ENCODE measurements around the gene SMAD7.
A peak's percentile ranks its signal among the peaks of the same experiment; 100 is the strongest.

SMAD7 gene

DNA sequence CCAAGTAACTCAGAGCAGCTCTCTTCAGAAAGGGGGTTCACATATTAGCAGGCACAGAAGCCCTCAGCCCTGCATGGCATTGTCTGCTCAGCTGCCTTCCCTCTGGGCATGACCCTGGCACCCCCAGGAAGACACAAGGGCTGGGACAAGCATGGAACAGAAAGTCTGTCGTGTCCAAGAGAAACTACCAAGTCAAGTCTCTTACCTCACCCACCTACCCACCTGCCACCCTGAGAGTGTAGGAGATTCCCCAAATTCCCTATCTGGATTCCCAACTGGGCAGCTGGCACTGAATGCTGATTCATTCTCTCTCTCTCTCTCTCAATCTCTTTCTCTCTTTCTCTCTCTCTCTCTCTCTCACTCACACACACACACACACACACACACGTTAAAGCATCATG is 21.6 kb downstream of the SMAD7 start:
- no peak for DNase-seq

DNA sequence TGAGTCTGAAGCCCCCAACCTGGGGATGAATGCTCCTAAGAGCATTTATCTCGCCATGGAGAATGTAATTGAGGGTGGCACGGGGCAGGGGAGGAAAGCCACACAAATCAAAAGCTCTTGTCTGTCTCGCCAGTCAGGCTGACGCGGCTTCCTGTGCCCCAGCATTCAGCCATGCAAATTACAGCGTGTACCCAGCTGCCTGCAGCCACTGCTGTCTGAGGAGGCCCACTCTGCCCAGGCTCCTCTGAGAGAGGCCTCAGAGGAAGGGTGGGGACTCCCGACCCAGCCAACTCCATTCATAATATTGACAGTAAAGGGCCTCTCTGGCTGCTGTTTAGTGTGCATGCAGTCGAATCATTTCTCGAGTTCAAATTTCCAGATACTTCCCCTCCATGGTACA is 22.0 kb downstream of the SMAD7 start:
- peak; percentile 43 for DNase-seq

DNA sequence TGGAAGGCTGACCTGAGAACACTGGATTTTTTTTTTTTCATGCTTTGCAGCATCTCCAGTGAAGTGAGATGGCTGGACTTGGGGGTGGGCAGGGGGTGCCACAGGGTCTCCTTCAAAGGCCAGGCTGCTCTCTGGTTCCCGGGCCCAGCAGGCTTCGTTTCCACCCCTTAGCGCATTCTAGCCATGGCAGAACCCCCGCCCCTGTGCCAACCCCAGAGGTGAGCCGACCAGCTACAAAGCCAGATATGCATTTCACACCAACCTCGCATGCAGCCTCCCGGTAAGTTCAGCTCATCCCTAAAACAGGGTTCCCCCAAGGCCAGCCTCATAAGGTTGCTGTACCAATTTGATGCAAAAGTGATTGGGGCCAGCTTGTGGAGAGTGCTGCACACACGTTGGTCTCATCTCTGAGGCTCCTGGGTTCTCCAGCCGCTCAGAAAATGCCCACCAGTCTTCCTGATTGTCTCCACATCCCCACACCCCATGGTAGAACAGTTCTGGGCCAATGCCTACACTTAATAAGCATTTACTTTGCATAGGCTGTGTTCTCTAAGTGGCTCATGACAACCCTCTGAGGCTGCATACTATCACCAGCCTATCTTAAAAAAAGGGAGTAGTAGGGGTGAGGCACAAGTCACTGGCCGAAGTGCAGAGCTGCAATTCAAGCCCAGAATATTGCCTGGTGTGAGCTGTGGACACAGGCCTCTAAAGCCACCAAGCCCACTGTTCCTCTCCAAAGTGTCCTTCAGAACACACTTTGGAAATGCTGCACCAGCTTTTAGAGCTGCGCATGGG is 23.3 kb downstream of the SMAD7 start:
- no peak for DNase-seq

DNA sequence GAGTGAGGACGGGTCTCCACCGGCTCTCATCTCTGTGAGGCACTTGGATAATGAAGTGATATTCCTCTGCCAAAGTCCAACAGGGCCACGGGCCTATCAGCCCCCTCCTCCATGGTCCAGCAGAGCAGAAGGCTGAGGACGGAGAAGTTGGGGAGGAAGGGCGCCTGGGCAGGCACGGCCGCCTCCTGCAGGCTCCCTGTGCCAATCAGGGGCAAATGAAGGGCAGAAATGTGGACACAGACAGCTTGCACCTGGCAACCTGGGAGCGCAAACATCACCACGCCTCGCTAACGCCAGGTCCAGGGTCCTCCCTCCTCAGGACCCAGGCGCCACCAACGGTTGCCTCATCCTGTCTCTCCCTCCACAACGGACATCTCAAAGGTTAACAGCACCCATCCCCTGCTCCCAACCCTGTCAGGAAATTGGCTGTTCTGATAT is 24.3 kb downstream of the SMAD7 start:
- no peak for DNase-seq

DNA sequence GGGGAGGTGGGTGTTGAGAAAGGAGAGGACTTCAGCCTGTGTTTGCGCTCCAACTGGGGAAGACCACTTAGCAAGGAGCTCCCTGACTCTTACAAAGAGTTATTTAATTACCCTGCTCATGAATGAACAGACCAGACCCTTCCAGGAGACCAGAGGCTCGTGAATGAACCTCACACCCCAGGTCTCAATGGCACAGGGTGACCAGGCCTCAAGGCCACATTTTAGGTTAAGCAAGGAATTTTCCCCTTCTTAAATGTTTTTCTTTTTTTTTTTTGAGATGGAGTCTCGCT is 25.3 kb downstream of the SMAD7 start:
- DNase-seq = no peak

DNA sequence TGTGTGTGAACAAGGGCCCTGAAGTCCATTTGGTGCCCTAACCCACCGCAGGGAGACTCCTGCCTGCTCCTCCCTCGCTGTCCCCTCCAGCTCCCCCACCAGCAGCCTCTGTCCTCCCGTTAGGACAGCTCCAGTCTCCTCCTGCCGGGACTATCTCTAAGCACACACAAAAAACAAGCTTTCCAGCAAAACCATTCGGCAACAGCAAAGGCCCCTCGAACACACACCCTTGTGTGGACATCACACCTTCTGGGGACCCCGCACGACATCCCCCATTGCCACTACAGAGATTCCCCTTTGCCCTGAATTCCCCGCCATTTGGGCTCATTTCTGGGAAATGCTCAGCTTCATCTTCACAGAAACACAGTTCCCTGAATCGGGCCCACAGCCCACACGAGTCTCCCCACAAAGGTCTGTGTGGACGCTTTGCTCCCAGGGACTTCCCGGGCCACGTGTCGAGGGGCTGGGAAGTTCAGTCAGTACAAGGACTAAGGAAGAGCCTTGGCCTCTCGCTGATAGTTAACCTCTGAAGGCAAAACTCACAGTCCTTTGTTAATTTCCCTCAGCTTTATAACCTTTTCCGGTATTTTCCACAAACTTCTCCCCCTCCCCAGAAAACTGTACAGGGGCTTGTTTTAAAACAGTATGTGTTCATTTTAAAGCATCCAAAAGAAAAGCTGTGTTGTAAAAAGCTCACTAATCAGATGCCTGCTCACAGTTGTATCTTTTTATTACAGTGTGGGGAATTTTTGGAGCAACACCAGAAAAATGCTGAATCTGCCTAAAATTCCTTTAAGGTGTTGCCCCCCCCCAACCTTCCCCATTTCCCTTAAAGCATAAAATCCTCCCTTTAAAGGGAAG is 25.9 kb downstream of the SMAD7 start:
- DNase-seq = no peak

DNA sequence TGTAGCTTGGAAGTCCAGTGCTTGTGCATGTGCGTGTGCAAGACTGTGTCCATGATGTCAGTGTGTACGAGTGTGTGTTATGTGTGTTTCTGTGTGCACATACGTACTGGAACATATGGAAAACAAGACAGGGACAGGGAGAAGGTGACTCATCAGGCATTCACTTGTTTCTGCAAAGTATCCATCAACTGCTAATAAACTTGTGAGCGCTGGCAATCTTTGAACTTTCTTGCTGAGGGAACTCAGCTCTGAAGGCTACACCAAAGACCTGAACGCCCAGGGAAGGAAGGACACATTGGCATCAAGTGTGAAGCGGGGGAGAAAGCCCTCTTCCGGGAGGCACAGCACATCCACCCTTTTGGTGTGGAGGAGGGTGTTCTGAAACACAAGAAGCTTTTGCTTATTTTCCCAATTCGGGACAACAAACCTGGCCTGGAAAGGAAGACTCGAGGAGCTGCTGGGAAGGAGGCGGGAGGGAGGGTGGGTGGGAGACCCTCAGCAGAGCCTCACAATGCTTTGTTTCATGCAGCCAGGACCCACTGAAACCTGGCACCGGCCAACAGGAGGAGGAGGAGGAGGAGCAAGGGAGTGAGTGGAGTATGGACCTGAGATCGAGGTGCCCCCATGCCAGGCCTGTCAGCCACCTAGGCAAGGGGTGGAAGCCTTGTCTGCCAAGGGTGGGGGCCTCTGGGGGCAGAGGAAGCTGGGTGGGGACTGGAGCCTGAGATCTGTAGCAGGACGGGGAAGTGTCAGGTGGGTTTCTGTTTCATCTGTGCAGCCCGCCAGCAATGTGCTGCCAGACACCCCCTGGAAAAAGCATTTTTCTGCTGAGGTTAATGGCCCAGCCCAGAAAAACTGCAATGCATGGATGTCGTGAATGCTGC is 26.8 kb downstream of the SMAD7 start:
- DNase-seq = no peak

DNA sequence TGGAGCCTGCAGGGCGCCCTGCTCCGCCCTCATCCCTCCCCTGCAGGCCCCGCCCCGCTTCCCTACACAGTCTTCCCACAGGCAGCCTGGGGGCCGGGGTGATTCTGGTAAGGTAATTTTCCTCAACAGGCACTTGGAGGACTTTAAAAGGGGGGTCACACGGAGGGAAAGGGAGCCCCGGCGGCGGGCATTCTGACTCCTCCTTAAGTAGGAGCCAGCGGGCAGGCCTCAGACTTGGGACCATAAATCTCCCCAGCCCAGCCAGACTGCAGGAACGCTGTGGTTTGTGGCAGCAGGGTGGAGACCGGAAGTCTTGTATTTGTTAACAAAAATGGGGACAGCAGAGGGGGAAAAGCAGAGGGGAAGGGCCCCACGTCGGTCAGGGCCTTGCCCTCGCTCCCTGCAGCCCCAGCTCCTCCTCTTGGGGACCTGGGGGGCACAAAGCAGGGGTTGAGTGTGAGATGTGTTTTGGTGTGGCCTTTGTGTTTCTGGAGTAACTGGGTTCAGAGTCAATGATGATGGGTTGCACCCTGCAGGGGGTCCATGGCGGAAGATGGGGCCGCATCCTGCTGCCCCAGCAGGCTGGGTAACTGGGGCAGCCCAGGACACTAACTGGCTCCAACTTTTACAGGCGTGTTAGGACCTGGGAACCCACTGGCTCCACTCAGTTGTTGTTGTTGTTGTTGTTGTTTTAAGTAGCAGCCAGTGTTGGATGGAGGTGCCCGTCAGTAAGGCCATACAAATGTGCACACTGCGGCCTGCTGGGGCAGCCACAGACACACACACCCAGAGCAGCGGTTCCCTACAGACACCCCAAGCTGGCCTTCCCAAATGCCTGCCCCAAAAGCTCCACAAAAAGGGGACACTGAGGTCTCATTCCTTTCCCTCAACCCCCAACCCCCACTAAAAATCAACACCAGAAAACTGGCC is 27.7 kb downstream of the SMAD7 start:
- peak; percentile 32 for DNase-seq

DNA sequence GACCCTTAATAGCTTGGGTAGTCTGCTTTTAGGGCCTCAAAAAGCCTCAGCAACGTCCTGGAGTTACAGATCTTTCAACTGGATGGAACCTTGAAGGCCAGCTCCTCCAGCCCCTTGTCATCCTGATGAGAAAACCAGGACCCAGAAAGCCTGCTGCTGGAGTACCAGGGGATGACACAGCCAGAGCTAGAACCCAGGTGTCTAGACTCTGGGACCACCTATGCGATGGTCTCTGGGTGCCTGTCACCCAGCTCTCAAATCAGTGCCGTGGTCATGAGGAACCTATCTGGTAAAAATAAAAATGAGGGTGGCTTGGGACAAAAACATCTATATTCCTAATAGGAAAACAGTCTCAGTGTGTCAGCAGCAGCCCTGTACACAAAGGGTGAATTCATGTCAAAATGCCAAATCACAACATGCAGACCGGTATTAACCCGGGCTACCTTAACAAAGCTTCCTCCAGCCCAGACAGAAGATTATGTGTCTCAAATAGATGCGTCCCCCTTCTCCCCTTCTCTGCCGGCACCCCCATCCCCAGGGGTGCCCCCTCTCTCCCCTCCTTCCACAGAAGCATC is 28.5 kb downstream of the SMAD7 start:
- DNase-seq = no peak

DNA sequence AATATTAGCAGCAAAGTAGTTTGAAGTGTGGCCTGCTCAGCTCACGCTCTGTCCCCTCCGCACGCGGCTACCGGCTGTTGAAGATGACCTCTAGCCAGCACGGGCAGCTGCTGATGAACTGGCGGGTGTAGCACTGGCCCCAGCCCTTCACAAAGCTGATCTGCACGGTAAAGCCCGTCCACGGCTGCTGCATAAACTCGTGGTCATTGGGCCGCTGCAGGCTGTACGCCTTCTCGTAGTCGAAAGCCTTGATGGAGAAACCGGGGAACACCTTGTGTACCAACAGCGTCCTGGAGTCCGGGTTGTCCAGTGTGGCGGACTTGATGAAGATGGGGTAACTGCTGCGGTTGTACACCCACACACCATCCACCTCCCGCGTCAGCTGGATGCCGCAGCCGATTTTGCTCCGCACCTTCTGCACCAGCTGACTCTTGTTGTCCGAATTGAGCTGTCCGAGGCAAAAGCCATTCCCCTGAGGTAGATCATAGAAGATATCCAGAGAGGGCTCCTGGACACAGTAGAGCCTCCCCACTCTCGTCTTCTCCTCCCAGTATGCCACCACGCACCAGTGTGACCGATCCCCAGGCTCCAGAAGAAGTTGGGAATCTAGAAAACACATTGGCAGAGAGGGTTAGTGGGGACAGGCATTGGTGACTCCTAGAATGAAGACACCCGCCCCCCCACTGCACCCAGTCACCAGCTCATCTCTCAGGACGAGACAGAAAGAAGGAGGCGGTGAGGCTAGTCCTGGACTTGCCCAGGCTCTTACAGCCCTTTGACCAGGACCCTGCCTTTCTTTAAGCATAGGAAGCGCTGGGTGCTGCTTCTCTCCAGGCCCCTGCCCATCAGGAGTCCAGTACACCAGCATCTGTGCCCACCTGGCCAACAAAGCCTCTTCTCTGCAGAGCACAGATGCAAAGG is 29.2 kb downstream of the SMAD7 start:
- no peak for DNase-seq

DNA sequence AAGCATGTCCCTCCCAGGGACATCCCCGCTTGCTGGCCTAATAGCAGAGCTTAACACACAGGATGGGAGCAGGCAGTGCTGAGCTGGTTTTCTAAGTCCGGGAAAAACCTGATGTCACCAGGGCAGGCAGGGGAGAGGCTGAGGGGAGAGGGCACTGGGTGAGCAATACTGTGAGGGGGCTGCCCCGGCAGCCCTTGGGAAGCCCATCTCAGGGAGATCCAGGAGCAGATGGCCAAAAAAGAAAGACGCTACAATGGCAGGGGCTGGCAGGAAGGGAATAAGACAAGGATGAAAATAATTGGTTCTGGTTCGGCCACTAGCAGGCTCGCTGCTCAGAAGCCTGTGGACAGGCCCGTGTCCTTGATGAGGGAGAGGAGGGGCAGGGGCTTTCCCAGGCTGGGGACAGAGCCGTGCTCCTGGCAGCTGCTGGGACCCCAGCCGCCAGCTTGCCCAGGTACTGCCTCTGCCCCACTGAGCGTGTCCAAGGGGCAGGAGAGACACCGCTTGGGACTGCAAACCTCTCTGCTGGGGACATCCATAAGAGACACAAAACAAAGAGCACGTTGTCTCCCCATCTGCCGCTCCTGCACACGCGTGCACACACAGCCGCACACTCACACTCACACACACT is 30.2 kb downstream of the SMAD7 start:
- no peak for DNase-seq

DNA sequence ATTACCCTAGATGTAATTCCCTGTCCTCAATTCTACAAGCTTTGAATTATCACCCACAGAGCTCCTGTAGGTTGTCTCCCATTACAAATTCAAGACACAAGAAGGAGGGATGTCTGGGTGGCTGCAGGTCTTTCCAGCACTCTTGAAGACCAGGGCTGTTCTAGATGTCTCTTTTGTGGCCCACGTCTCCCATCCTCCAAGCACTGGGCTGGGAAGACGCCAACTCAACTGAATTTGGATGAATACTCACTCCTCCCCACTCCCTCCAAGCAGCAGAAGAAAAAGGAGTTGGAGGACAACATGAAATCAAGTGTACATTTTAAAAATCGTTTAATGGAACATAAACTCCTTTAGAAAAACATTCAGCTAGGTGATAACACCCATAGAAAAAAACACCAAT is 31.2 kb downstream of the SMAD7 start:
- no peak for DNase-seq

DNA sequence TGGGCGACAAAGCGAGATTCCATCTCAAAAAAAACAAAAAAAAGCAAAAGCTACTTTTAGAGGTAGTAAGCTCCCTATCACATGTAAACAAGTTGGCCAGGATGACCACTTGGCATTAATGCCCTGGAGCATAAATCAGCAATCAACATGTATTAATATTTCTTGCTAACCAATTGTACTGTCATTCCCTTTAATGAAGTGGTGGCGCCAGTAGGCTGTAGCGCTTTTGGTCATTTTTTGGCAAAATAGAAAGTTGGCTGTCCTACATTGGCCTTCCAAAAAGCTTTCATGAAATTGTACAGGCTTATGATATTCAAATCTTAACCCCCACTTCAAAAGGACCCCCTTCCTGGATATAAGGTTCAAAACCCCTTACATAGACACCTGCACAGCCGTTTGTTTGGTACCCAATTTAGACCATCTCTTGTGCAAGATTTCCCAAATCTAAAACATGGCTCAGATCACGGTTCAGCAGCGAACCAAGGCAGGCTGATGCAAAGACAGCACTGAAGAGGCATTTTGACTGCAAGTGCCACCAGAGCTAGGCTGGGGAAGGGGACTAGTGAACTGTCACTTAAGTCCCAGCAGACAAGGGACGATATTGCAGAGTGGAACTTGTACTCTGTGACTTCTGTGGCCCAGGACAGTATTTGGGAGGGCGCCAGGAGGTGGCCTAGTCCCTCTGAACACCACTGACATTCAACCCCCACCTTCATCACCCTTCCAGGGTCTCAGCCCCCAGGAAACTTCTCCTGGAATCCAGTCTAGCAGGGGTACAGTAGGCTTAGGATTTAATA is 31.9 kb downstream of the SMAD7 start:
- no peak for DNase-seq

DNA sequence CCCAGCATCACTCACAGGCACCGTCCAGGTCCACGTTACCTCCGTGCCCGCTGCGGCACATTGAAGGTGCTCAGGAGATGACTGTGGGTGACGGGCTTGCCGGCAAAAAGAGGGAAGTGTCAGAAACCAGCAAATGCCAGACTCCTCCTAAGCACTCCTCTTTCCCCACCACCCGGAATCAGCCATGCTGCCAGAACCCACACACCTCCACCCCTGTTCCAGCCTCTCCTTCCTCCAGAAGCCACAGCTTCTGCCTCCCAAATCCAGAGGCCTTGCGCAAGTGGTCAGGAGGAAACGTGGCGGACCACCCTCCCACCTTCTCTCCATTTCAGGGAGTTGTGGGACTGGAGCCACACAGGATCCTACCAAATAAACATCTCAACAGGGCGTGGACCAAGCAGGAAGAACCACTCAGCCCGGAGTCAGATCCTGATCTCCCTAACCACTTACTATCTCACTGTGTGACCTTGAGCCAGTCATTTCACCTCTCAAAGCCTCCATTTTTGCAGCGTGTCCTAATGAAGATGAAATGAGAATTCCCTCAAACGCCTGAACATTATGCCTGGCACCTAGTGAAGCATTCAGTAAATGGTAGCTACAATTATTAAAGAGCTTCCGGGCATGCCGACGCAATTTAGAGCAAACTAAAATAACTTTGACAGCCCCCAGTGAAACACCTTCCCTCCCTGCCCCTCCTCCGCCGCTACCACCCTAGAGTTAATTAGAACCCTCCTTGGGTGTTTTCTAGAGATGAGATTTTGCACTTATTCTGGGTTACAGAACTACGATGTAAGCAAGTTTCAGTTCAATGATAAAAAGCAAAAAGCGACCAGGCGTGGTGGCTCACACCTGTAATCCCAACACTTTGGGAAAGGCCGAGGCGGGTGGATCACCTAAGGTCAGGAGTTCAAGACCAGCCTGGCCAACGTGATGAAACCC is 32.9 kb downstream of the SMAD7 start:
- no peak for DNase-seq

DNA sequence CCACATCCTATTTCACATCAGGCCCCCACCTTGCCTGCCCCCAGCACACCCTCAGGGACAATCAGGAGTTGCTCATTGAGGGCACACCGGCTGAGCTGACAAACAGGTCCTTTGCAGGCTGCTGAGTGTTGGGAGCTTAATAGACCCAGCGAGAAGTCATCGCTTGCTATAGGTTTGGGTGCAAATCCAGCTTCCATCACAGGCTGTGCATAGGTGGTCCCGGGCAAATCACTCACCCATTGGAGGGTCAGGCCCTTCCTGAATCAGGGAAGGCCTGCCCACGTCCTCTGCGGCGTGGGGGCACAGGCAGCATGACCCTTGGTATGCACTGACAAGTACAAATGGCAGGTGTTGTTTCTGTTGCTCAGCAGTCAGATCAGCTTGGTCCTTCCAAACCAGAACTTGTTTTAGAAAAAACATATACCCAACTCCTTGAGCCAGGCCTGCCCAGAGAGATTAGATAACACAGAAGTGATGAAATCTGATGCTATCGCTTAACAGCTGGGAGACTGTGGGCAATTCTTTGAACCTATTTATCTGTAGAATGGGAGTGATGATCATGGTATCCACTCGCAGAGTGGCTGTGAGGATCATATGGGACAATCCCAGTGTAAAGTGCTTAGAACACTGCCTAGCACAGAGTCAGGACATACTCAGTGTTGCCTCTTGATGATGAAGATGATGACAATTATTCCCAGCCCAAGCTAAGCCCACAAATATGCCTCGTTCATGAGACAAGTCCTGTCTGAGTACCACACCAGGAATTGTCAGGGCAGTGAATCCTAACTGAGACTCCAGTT is 34.9 kb downstream of the SMAD7 start:
- no peak for DNase-seq

DNA sequence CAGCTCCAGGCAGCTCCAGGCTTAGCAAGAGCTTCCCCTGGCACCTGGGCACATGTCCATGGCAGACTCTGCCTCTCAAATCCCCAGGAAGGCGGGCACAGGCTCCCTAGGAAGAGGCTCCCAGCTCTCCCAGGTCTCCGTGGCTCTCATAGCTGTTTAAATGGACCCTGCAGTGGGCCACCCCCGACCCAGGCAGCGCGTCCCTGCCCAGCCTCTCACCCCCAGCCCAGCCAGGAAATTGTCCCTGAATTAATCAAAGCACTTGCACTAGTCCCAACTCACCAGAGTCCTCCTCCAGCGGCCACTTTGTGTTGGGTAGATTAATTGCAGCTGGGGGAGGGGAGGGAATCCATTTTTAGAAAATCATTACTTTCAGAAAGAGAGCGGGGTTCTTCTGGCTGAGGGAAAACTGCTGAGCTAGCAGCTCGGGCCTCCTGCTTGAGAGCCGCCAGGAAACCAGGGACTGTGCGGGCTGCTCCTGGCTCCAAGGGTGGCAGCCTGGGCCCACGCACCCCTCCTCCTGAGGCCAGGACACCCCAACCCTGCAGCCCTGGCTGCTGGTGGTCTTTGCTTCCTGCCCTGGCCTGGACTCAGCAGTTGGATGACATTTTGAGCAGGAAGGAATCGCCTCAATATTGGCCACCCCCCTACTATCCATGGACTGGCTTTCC is 36.0 kb downstream of the SMAD7 start:
- DNase-seq = no peak

DNA sequence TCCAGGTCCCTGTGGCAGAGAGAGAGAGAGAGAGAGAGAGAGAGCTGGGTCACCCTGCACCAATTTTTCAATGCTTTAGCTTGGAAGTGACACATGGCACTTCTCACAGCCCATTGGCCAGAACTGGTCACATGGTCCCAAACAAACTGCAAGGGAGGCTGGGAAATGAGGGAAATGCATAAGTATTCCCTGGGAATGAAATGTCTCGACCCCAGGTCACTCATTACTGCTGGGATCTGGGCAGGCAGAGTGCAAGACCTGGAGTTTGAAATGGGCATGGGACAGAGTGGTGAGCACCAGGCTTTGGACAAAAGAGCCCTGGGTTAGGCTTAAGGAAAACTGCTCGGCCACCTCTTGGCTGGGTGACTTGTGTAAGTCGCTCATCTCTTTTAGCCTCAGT is 37.0 kb downstream of the SMAD7 start:
- no peak for DNase-seq

Data from KG1 (cell line).